GM12864 (cell line): ENCODE results near the gene AHR.
"Not testable (repeated sequence)": the region's sequence is repeated elsewhere in the genome, so short reads cannot be mapped to it uniquely, and the experiment has no call there.

Experiments
- DNase-seq: peaks from one replicate; pipeline ENCODE4 v3.0.0-alpha.2; 2011; ENCODE audit warnings: low read depth
- H3K4me3 ChIP-seq: 2 replicates; pipeline ENCODE4 v1.5.1; 2011; ENCODE audit warnings: mild to moderate bottlenecking, low read depth, low read length, control low read depth
- TF ChIP-seq, protein P1 (sequence below): IDR thresholded peaks from 2 replicates; pipeline ENCODE4 v1.5.1; 2011; ENCODE audit warnings: low read depth, mild to moderate bottlenecking, moderate library complexity, low read length, control low read depth, inconsistent platforms; ENCODE audit errors: missing control alignments

The AHR gene

DNA sequence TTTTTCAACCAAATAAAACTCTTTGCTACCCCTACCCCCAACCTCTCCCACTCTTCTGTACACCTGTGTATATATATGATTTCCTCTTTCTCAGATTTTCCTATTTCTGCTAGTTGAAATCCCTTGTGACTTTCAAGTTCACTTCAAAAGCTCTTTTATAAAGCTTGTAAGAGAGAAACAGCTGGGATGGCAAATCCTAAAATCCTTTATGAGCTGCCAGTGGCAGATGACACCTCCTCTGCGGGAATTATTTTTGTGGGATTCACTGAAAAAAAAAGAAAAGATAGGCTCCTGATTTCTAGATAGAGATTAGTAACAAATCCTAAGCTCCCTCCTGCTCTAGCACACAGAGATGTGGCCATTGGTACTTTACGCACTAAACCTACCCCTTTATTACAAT is 92.9 kb downstream of the AHR start:
- DNase-seq = no peak
- TF ChIP-seq, protein P1, sequence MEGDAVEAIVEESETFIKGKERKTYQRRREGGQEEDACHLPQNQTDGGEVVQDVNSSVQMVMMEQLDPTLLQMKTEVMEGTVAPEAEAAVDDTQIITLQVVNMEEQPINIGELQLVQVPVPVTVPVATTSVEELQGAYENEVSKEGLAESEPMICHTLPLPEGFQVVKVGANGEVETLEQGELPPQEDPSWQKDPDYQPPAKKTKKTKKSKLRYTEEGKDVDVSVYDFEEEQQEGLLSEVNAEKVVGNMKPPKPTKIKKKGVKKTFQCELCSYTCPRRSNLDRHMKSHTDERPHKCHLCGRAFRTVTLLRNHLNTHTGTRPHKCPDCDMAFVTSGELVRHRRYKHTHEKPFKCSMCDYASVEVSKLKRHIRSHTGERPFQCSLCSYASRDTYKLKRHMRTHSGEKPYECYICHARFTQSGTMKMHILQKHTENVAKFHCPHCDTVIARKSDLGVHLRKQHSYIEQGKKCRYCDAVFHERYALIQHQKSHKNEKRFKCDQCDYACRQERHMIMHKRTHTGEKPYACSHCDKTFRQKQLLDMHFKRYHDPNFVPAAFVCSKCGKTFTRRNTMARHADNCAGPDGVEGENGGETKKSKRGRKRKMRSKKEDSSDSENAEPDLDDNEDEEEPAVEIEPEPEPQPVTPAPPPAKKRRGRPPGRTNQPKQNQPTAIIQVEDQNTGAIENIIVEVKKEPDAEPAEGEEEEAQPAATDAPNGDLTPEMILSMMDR = no peak
- no peak overlapping the region for H3K4me3 ChIP-seq

GRCh38 chr7:17392846-17393245 is 94.4 kb downstream of the AHR start:
- TF ChIP-seq, protein P1 = no peak
- no peak overlapping the region for H3K4me3 ChIP-seq
- DNase-seq = no peak

GRCh38 chr7:17394563-17394962 is 96.1 kb downstream of the AHR start:
- not testable (repeated sequence) for DNase-seq, H3K4me3 ChIP-seq
